Measurements from ENCODE around the gene S100A12. TPM values are rescaled to one million over a fixed set of nuclear protein-coding genes. Genes with fewer than 3 reads are reported as not detected.
A peak's percentile ranks its signal among the peaks of the same experiment; 100 is the strongest.
"Not testable (repeated sequence)": the region's sequence is repeated elsewhere in the genome, so short reads cannot be mapped to it uniquely, and the experiment has no call there.

Gene S100A12
- total and polyA plus RNA-seq, 9 donors: 0.70 to 2.4 (median 1.0) TPM; not detected in 2

DNA sequence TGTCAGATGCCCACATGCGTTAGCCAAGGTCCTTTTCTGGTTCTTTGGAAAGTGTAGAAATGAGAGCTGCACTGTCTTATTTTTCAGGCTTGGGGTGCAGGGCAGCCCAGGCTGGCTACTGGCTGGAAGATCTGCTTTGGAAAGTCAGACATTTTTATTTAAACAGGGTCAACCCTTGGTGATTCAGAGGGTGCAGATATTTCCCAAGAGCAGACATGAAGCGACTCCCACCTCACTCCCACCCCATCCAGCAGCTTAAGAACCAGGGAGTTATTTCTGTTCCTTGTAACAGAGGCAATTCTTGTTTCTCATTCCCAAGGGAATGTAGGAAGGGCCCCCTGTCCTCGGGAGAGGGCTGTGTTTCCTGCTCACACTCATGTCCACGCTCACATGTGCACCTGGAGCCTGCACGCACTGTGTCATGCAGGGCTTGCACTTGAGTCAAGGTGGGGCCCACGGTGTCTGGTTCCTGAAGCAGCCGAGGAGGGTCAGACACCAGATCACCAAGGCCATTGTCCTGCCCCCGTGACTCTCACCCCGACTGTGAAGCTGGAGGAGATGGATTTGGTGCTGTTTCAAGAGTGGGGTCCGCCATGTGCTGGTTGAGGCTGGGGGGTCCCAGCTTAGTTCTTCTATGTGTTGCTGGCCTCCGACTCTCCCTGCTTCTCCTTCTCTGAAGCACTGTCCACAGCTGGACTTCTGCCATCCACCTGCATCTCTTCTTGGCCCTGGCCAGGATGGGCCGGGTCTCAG is 41.9 kb upstream of the S100A12 start:
- TF ChIP-seq, protein P1, sequence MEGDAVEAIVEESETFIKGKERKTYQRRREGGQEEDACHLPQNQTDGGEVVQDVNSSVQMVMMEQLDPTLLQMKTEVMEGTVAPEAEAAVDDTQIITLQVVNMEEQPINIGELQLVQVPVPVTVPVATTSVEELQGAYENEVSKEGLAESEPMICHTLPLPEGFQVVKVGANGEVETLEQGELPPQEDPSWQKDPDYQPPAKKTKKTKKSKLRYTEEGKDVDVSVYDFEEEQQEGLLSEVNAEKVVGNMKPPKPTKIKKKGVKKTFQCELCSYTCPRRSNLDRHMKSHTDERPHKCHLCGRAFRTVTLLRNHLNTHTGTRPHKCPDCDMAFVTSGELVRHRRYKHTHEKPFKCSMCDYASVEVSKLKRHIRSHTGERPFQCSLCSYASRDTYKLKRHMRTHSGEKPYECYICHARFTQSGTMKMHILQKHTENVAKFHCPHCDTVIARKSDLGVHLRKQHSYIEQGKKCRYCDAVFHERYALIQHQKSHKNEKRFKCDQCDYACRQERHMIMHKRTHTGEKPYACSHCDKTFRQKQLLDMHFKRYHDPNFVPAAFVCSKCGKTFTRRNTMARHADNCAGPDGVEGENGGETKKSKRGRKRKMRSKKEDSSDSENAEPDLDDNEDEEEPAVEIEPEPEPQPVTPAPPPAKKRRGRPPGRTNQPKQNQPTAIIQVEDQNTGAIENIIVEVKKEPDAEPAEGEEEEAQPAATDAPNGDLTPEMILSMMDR (IDR thresholded peaks at IDR 0.05): no peak
- TF ChIP-seq POLR2A (IDR thresholded peaks at IDR 0.05): no peak
- TF ChIP-seq EP300 (IDR thresholded peaks at IDR 0.05): no peak
- intact Hi-C loops (cut with DNase I): no loop called here
- no peak overlapping the region for H3K27ac ChIP-seq
- H3K4me1 ChIP-seq (ENCODE audit: insufficient read depth): no peaks in the 10 kb centered on the region
- no peak for DNase-seq
- no peaks in the 10 kb centered on the region for H3K36me3 ChIP-seq
- H3K27me3 ChIP-seq: no peaks in the 10 kb centered on the region
- WGBS, 3 donors: 63 to 77% (median 66%) methylated on average over 12 of the region's 12 CpGs
- no peak overlapping the region for H3K4me3 ChIP-seq
- no peaks in the 10 kb centered on the region for H3K9me3 ChIP-seq

DNA sequence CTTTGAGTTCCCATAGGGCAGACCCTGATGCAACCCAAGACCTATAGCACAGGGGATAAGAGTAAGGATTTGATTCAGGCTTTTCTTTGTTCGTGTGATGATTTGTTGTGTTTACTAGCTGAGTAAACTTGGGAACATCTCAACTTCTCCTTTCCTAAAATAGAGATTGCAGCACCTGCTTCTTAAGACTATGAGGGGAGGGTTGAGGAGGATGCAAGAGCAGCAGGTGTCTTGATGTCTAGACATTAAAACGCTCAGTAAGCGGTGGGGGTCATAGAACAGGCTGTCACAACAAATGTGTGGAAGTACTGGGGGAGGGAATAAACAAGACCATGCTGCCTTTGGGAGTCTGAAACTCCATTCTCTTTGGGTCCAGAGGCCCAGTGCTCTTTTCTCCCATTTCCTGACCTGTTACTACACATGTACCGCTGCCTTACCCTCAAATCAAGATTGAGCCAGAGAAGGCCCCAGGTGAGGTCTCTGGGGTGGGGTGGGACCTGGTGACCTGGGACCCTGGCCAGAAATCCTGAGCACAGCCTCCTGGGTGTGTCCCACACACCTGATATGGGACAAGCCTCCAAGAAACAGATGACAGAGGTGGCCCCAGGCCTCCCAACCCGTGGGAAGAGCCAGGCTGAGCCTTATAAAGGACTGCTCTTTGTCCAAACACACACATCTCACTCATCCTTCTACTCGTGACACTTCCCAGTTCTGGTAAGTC is 40.6 kb upstream of the S100A12 start, which contains the start of gene S100A7A:
TSS of gene S100A7A (plus strand) at position 671 of the 721 bp plus-strand sequence. CDS start 1,563 bp downstream, outside the sequence.
- intact Hi-C loops (cut with DNase I): no loop called here
- H3K36me3 ChIP-seq: no peaks in the 10 kb centered on the region
- TF ChIP-seq POLR2A (IDR thresholded peaks at IDR 0.05) (no peak), EP300 (IDR thresholded peaks at IDR 0.05) (no peak)
- TF ChIP-seq, protein P1 (IDR thresholded peaks at IDR 0.05): no peak

DNA sequence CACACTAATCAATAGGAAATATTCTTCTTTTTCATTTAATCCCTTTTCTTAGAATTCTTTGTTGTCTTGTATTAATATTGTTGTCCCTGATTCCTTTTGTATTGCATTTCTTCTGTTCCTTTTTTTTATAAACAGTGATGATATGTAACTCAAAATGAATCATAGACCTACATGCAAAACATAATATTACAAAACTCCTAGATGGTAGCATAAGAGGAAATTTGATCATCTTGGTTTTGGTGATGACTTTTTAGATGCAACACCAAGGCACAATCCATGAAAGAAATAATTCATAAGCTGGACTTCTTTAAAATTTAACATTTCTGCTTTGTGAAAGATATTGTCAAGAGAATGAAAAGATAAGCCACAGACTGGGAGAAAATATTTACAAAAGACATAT is 38.5 kb upstream of the S100A12 start:
- H3K27me3 ChIP-seq; intact Hi-C loops (cut with DNase I); H3K27ac ChIP-seq; H3K9me3 ChIP-seq; H3K4me3 ChIP-seq; H3K4me1 ChIP-seq (ENCODE audit: insufficient read depth); DNase-seq; H3K36me3 ChIP-seq: not testable (repeated sequence)

More for the DNA sequence above, 40.6 kb upstream of the S100A12 start, which contains the start of gene S100A7A:
- DNase-seq: peak in 1 of 5 donors; percentile 0
- H3K27me3 ChIP-seq: no peaks in the 10 kb centered on the region
- no peak within 1 kb of the TSS for H3K4me3 ChIP-seq
- no peaks in the 10 kb centered on the region for H3K4me1 ChIP-seq (ENCODE audit: insufficient read depth)
- H3K27ac ChIP-seq: no peak within 1 kb of the TSS
- WGBS, 3 donors: 67 to 76% (median 71%) methylated on average over 6 of the region's 6 CpGs
- H3K9me3 ChIP-seq: no peaks in the 10 kb centered on the region

DNA sequence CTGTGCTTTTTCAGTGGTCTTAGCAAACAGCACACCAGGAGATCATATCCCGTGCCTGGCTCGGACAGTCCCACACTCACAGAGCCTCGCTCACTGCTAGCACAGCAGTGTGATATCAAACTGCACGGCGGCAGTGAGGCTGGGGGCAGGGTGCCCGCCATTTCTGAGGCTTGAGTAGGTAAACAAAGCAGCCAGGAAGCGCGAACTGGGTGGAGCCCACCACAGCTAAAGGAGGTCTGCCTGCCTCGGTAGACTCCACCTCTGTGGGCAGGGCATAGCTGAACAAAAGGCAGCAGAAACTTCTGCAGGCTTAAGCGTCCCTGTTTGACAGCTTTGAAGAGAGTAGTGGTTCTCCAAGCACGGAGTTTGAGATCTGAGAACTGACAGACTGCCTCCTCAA is 31.9 kb upstream of the S100A12 start:
- intact Hi-C loops (cut with DNase I); H3K4me1 ChIP-seq (ENCODE audit: insufficient read depth); H3K36me3 ChIP-seq; H3K4me3 ChIP-seq; H3K27me3 ChIP-seq; H3K27ac ChIP-seq; DNase-seq; H3K9me3 ChIP-seq: not testable (repeated sequence)
- WGBS, 3 donors: 64 to 70% (median 66%) methylated on average over 11 of the region's 11 CpGs

DNA sequence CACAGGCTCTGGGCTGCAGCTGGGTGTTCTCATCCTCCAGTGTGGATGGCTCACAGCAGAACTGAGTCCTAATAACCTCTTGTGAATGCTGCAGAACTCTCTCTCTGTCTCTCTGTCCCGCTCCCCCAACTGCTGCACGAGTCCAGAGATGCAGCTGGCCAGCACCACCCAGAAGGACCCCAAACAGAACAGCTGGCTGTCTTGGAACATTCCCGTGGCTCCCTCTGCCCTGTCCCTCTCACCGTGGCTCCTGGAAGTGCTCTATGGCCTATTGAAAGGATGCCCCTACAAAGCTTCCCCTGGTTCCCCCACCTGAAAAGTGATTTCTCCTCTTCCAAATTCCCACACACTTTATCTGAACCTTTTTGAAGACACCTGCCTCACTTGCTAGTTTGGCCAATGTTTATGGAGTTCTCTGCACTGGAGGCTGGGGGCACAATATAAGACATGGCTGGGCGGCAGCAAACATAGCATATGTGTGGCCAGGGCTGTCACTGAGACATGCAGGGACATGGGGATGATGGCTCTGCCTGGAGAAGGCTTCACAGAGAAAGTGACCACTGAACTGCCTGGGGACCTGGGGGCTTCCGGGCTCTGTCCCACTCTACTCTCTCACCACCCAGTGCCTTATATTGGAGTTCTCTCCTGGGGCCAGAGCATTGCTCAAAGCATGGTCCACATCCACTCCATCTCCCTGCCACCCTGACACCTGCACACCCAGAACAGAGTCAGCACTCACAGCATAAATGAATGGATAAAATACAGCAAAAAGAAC is 30.6 kb upstream of the S100A12 start:
- H3K4me1 ChIP-seq (ENCODE audit: insufficient read depth); intact Hi-C loops (cut with DNase I); H3K27me3 ChIP-seq; H3K4me3 ChIP-seq; H3K36me3 ChIP-seq; H3K9me3 ChIP-seq; H3K27ac ChIP-seq; DNase-seq: not testable (repeated sequence)
- 65 to 70% (median 70%) methylated on average over 5 to 6 of the region's 6 CpGs for WGBS, 3 donors
